GM12873 (cell line): ENCODE data around the gene RPUSD2.

ENCODE experiments used
- TF ChIP-seq, protein P1 (sequence below): IDR thresholded peaks from 2 replicates; pipeline ENCODE4 v1.5.1; 2012; ENCODE audit warnings: low read depth, mild to moderate bottlenecking, moderate library complexity, low read length, control low read depth; ENCODE audit not compliant: insufficient read depth; ENCODE audit errors: missing control alignments

RPUSD2 gene

GRCh38 chr15:40593165-40593564 is 24.1 kb downstream of the RPUSD2 start:
- TF ChIP-seq, protein P1, sequence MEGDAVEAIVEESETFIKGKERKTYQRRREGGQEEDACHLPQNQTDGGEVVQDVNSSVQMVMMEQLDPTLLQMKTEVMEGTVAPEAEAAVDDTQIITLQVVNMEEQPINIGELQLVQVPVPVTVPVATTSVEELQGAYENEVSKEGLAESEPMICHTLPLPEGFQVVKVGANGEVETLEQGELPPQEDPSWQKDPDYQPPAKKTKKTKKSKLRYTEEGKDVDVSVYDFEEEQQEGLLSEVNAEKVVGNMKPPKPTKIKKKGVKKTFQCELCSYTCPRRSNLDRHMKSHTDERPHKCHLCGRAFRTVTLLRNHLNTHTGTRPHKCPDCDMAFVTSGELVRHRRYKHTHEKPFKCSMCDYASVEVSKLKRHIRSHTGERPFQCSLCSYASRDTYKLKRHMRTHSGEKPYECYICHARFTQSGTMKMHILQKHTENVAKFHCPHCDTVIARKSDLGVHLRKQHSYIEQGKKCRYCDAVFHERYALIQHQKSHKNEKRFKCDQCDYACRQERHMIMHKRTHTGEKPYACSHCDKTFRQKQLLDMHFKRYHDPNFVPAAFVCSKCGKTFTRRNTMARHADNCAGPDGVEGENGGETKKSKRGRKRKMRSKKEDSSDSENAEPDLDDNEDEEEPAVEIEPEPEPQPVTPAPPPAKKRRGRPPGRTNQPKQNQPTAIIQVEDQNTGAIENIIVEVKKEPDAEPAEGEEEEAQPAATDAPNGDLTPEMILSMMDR: no peak

- TF ChIP-seq, protein P1: no peak
These were observed 24.7 kb downstream of the RPUSD2 start, which contains the start of gene KNL1 for GRCh38 chr15:40593588-40594428. Gene KNL1 (plus strand): TSS chr15:40594249. CDS start chr15:40602932, 8,683 bp downstream.

- TF ChIP-seq, protein P1: peak; percentile 38
These were observed 25.3 kb downstream of the RPUSD2 start for GRCh38 chr15:40594429-40594836.

DNA sequence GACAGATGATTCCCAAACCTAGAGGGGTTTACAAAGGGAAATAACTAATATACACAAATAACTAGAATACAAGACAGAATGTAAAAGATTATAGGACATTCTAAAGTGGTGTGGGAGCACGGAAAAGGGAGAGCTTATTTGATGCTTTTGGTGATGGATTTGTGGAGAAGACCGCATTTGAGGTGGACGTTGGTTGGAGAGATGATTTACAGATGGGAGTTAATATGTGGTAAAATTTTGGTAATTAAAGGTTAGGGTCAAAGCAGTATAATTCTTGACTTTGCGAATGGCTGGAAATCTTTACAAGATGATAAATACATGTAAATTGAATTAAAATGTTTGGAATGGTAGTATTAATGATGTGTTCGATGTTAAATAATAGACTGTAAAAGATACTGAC is 26.1 kb downstream of the RPUSD2 start:
- TF ChIP-seq, protein P1: no peak

GRCh38 chr15:40595773-40596172 is 26.7 kb downstream of the RPUSD2 start:
- TF ChIP-seq, protein P1: no peak

DNA sequence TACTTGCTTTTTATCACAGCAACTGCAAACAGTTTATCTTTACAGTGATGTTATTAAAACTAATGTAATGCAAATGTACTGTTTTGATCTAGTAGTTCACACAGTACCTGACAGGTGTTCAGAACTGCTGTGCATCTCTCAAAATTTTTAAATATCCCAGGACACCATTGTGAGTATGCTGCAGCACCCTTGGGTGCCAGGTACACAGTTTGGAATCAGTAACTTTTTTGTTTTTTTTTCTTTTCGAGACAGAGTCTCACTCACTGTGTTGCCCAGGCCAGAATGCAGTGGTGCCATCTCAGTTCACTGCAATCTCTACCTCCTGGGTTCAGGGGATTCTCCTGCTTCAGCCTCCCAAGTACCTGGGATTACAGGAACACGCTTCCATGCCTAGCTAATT is 27.9 kb downstream of the RPUSD2 start:
- TF ChIP-seq, protein P1: no peak

GRCh38 chr15:40598126-40598525 is 29.0 kb downstream of the RPUSD2 start:
- TF ChIP-seq, protein P1: no peak
